H1 (cell line): ENCODE results near the gene ZC3H12C. TPM values are rescaled to one million over a fixed set of nuclear protein-coding genes. Genes with fewer than 3 reads are reported as not detected.
A peak's percentile ranks its signal among the peaks of the same experiment; 100 is the strongest.

Source experiments
- CTCF ChIA-PET: fragments of 300-600 bp; sonication (Branson Sonifier 250); formaldehyde crosslinking; loops from one replicate; lab custom pipeline; 2021; ENCODE audit not compliant: partially characterized antibody; lab: Charles Lee
- POLR2A ChIA-PET: fragments of 300-600 bp; sonication (Branson Sonifier 250); formaldehyde crosslinking; loops from one replicate; lab custom pipeline; 2021; ENCODE audit warnings: inconsistent platforms; ENCODE audit not compliant: partially characterized antibody; lab: Charles Lee
- DNase-seq, 2 experiments: peaks; one replicate each; pipeline versions ENCODE4 v3.0.0 to v3.0.0-alpha.2; 2010 to 2022; ENCODE audit warnings: low spot score in 2 of 2, low read depth in 1 of 2, mixed read lengths in 1 of 2
- FAIRE-seq: peaks from 2 replicates; lab custom pipeline; 2011; peaks lifted over from hg19 to GRCh38; lab: Jason Lieb, UNC
- H2AFZ ChIP-seq: 2 replicates; pipeline ENCODE4 v1.8.1; 2012; ENCODE audit warnings: low read length, inconsistent platforms
- H2AK5ac ChIP-seq: 2 replicates; pipeline ENCODE4 v1.6.1; 2013; ENCODE audit warnings: low read depth, low read length
- H2BK120ac ChIP-seq: replicated peaks from 2 replicates; pipeline ENCODE3; 2013; ENCODE audit warnings: low read depth, low read length, inconsistent platforms
- H2BK12ac ChIP-seq: 2 replicates; pipeline ENCODE4 v1.6.1; 2013; ENCODE audit warnings: low read depth, low read length
- H2BK15ac ChIP-seq: 2 replicates; pipeline ENCODE4 v1.6.1; 2013; ENCODE audit warnings: low read length
- H2BK20ac ChIP-seq: 2 replicates; pipeline ENCODE4 v1.6.1; 2013; ENCODE audit warnings: low read length
- H2BK5ac ChIP-seq: 2 replicates; pipeline ENCODE4 v1.6.1; 2013; ENCODE audit warnings: low read depth, low read length
- H3K14ac ChIP-seq: 2 replicates; pipeline ENCODE4 v1.6.1; 2013; ENCODE audit warnings: inconsistent platforms; ENCODE audit not compliant: insufficient read length
- H3K18ac ChIP-seq: 2 replicates; pipeline ENCODE4 v1.6.1; 2013; ENCODE audit warnings: low read length; ENCODE audit errors: extremely low read depth
- H3K23ac ChIP-seq: 2 replicates; pipeline ENCODE4 v1.6.1; 2013; ENCODE audit warnings: inconsistent platforms; ENCODE audit not compliant: insufficient read length
- H3K23me2 ChIP-seq: 2 replicates; pipeline ENCODE4 v1.6.1; 2013; ENCODE audit warnings: low read depth, low read length
- H3K27ac ChIP-seq: 2 replicates; pipeline ENCODE4 v1.6.1; 2011; ENCODE audit warnings: low read depth, low read length, inconsistent platforms
- H3K27me3 ChIP-seq, 4 experiments: replicated peaks in 1 of 4; 1 replicate in 1 of 4; 2 replicates in 3 of 4; pipeline versions ENCODE4 v1.6.1 to v1.8.1; 2011 to 2013; ENCODE audit warnings: low read length in 3 of 4, mild to moderate bottlenecking in 3 of 4, inconsistent platforms in 2 of 4, mixed read lengths in 2 of 4, moderate library complexity in 1 of 4; ENCODE audit not compliant: control insufficient read depth in 3 of 4, insufficient read depth in 3 of 4; ENCODE audit errors: extremely low read depth in 1 of 4
- H3K36me3 ChIP-seq, 4 experiments: 2 replicates each; pipeline versions ENCODE4 v1.6.1 to v1.8.1; 2011 to 2013; ENCODE audit warnings: mild to moderate bottlenecking in 4 of 4, low read length in 3 of 4, moderate library complexity in 2 of 4, control low read depth in 1 of 4, inconsistent platforms in 1 of 4; ENCODE audit not compliant: insufficient read depth in 4 of 4, control insufficient read depth in 2 of 4
- H3K4ac ChIP-seq: replicated peaks from 2 replicates; pipeline ENCODE3; 2013; ENCODE audit warnings: low read length, low read depth, mixed read lengths, inconsistent platforms; ENCODE audit not compliant: insufficient read length
- H3K4me1 ChIP-seq, 4 experiments: replicated peaks in 1 of 4; 1 replicate in 1 of 4; 2 replicates in 3 of 4; pipeline versions ENCODE4 v1.6.1 to v1.8.1; 2011 to 2013; ENCODE audit warnings: low read length in 3 of 4, inconsistent platforms in 2 of 4, mixed read lengths in 1 of 4; ENCODE audit not compliant: insufficient read depth in 4 of 4, control insufficient read depth in 3 of 4
- H3K4me2 ChIP-seq, 2 experiments: 2 replicates each; pipeline versions ENCODE4 v1.6.1 to v1.8.1; 2011 to 2013; ENCODE audit warnings: low read depth in 2 of 2, low read length in 2 of 2, control low read depth in 1 of 2, inconsistent platforms in 1 of 2, mild to moderate bottlenecking in 1 of 2; ENCODE audit not compliant: insufficient read depth in 1 of 2
- H3K4me3 ChIP-seq, 4 experiments: fragments of 200-600, 300-600 bp in 1 of 4; sonication (generic), shearing (Covaris generic), sonication (Bioruptor Twin) in 1 of 4; 2 replicates each; pipeline versions ENCODE4 v1.5.1 to v1.8.1; 2011 to 2016; ENCODE audit warnings: low read length in 4 of 4, low read depth in 3 of 4, control low read depth in 2 of 4, inconsistent platforms in 2 of 4, mild to moderate bottlenecking in 2 of 4, mixed read lengths in 1 of 4, moderate library complexity in 1 of 4; ENCODE audit not compliant: insufficient read depth in 2 of 4; ENCODE audit errors: extremely low read depth in 1 of 4
- H3K56ac ChIP-seq: replicated peaks from 2 replicates; pipeline ENCODE3; 2013; ENCODE audit warnings: low read depth, mild to moderate bottlenecking, mixed read lengths, low read length, inconsistent platforms; ENCODE audit not compliant: insufficient read length
- H3K79me1 ChIP-seq: 2 replicates; pipeline ENCODE4 v1.6.1; 2013; ENCODE audit warnings: low read depth, low read length, control low read depth
- H3K79me2 ChIP-seq, 2 experiments: 2 replicates each; pipeline versions ENCODE4 v1.6.1 to v1.8.1; 2012 to 2013; ENCODE audit warnings: low read length in 2 of 2, mild to moderate bottlenecking in 2 of 2, inconsistent platforms in 1 of 2; ENCODE audit not compliant: insufficient read depth in 2 of 2, control insufficient read depth in 1 of 2
- H3K9ac ChIP-seq, 4 experiments: replicated peaks in 1 of 4; 1 replicate in 1 of 4; 2 replicates in 3 of 4; pipeline versions ENCODE4 v1.6.1 to v1.8.1; 2011 to 2013; ENCODE audit warnings: low read depth in 3 of 4, low read length in 3 of 4, control low read depth in 2 of 4, mild to moderate bottlenecking in 2 of 4, moderate library complexity in 2 of 4, inconsistent platforms in 1 of 4; ENCODE audit errors: extremely low read depth in 1 of 4
- H3K9me3 ChIP-seq, 2 experiments: 2 replicates each; pipeline versions ENCODE4 v1.6.1 to v1.8.1; 2012 to 2013; ENCODE audit warnings: mild to moderate bottlenecking in 2 of 2, moderate library complexity in 2 of 2, control low read depth in 1 of 2, inconsistent platforms in 1 of 2, low read depth in 1 of 2, low read length in 1 of 2, mixed read lengths in 1 of 2; ENCODE audit not compliant: insufficient read depth in 2 of 2
- H4K20me1 ChIP-seq, 2 experiments: replicated peaks in 1 of 2; 2 replicates each; pipeline versions ENCODE3 to v1.8.1; 2011 to 2013; ENCODE audit warnings: inconsistent platforms in 2 of 2, low read length in 2 of 2, mild to moderate bottlenecking in 1 of 2; ENCODE audit not compliant: insufficient read depth in 2 of 2, control insufficient read depth in 1 of 2
- H4K5ac ChIP-seq: 2 replicates; pipeline ENCODE4 v1.6.1; 2013; ENCODE audit warnings: low read length, low read depth, mixed read lengths, inconsistent platforms; ENCODE audit not compliant: insufficient read length
- H4K8ac ChIP-seq: 2 replicates; pipeline ENCODE4 v1.8.0; 2013; ENCODE audit warnings: mild to moderate bottlenecking, moderate library complexity, low read length, inconsistent platforms; ENCODE audit not compliant: insufficient read depth; ENCODE audit errors: extremely low read depth
- H4K91ac ChIP-seq: replicated peaks from 2 replicates; pipeline ENCODE3; 2013; ENCODE audit warnings: low read length, mixed read lengths, inconsistent platforms; ENCODE audit not compliant: insufficient read length
- ASH2L ChIP-seq: fragments of 200-600, 300-600 bp; sonication (generic); IDR thresholded peaks from one replicate; pipeline ENCODE4 v1.7.1; 2017; ENCODE audit warnings: low read length
- CTBP2 ChIP-seq: IDR thresholded peaks from 2 replicates; pipeline ENCODE4 v1.7.0; 2011; ENCODE audit warnings: borderline replicate concordance, mild to moderate bottlenecking, moderate library complexity, mixed read lengths, low read length; ENCODE audit not compliant: insufficient read depth, insufficient read length
- KDM5A ChIP-seq: fragments of 200-600 bp; IDR thresholded peaks from 2 replicates; pipeline ENCODE4 v1.7.1; 2012; ENCODE audit warnings: mild to moderate bottlenecking, low read length, inconsistent platforms, mixed read lengths
- MAFK ChIP-seq: IDR thresholded peaks from 2 replicates; pipeline ENCODE4 v1.6.1; 2012; ENCODE audit warnings: low read depth, mild to moderate bottlenecking, improper control_type of control experiment, low read length
- POLR2AphosphoS5 ChIP-seq: IDR thresholded peaks from 2 replicates; pipeline ENCODE4 v1.6.1; 2011; ENCODE audit warnings: low read depth, low read length
- RBBP5 ChIP-seq: IDR thresholded peaks from 2 replicates; pipeline ENCODE4 v1.7.1; 2012; ENCODE audit warnings: low read depth, mild to moderate bottlenecking, inconsistent platforms, low read length, moderate library complexity, borderline replicate concordance
- RFX5 ChIP-seq: IDR thresholded peaks from 2 replicates; pipeline ENCODE4 v1.6.1; 2011; ENCODE audit warnings: low read depth, low read length, improper control_type of control experiment, borderline replicate concordance
- RNF2 ChIP-seq: fragments of 200-900, 300-1000 bp; sonication (generic); IDR thresholded peaks from 2 replicates; pipeline ENCODE4 v1.7.1; 2016; ENCODE audit warnings: borderline replicate concordance, low read depth, mild to moderate bottlenecking, antibody characterized with exemption, low read length; ENCODE audit not compliant: poor library complexity, severe bottlenecking; ENCODE audit errors: missing control alignments
- SP2 ChIP-seq: IDR thresholded peaks from 2 replicates; pipeline ENCODE4 v1.6.1; 2012; ENCODE audit warnings: mild to moderate bottlenecking, low read length, inconsistent platforms
- YY1 ChIP-seq: IDR thresholded peaks from 2 replicates; pipeline ENCODE4 v1.6.1; 2011; ENCODE audit warnings: low read depth, mild to moderate bottlenecking, low read length
- WGBS, 2 experiments: shearing (Covaris generic) in 1 of 2; methylation state at CpG; one replicate each; pipeline versions ENCODE4 v1.1.6 to v1.1.7; 2013 to 2015; ENCODE audit warnings: low lambda C conversion rate in 2 of 2, mixed read lengths in 2 of 2, inconsistent platforms in 1 of 2, low coverage in 1 of 2, missing lambda C conversion rate in 1 of 2; ENCODE audit not compliant: insufficient replicate concordance in 2 of 2, insufficient coverage in 1 of 2, insufficient read length in 1 of 2; ENCODE audit errors: extremely low coverage in 1 of 2, missing lambda C conversion rate in 1 of 2; 5-methylcytosine and 5-hydroxymethylcytosine counted together
- polyA plus RNA-seq, 7 experiments: library from polyadenylated mRNA; depleted of rRNA in 3 of 7; stranded (reverse) in 5 of 7; unstranded in 2 of 7; fragments of >200 nt in 5 of 7; fragments of 200-250 nt in 2 of 7; gene quantifications; 1 replicate in 5 of 7; 2 replicates in 1 of 7; 4 replicates in 1 of 7; pipeline versions ENCODE4 v1.2.1 to v1.2.3, GENCODE V29; 2011 to 2013; ENCODE audit warnings: missing spikeins in 2 of 7, mixed read lengths in 2 of 7
- total RNA-seq: library from RNA; stranded (reverse); fragmentation: NEBNext Ultra II Directional; extraction: Animal tissue kit (Norgen Biotek cat#: 25700); gene quantifications from 2 replicates; pipeline ENCODE4 v1.2.1, GENCODE V29; 2021

Gene ZC3H12C
- total and polyA plus RNA-seq, 2 of the 8 experiments (the other 6 are each of a cell fraction or from before 2014, with no cell fraction given): 2.0 to 2.7 TPM

DNA sequence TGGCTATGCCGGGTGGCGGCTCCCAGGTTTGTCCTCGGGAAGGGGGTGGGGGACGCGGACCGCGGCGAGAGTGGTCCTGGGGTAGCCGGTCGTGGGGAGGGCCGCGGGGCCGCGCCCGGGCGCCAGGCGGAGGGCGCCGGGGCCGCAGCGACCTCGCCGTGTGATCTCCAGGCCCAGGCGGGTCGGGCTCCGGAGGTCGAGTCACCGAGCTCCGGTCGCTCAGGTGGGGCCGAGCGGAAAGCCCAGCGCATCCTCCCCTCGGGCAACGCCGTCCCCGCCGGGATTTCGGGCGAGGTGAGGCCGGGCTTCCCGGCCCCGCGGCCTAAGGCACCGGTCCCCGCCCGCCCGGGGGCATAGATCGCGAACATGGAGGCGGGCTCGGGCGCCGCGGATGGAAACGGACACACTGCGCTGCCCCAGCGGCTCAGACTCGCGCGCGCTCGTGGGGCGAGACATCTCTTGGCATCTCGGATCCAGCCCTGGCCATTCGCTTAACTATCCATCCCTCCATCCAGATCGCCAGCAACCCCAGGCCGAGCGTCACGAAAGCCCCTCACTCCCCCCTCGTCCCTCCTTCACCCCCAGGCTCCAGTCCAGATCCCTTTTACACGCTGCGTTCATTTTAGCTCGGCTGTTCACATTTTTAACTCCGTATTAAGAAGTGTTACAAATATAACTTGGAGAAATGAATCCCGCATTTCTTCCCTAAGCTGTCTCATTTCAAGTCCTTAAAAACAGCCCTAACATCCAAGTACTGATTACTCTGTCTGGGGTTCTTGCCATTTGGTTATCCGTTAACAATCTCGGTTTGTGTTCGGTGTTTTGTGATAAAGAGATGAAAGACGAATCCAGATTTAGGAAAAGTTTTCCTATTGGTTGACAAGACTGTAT lies 460 bp downstream of the ZC3H12C start:
- ChIA-PET POLR2A (interaction anchor here (0.6 to 2.7 kb wide), 4 partner anchors 11 to 133 kb away, joined by 3 to 7 read pairs (median 4); no protein-coding TSS in a partner anchor), CTCF (interaction anchor here (0.7 to 2.7 kb wide), 5 partner anchors 11 to 172 kb away, joined by 3 to 9 read pairs (median 3); no protein-coding TSS in a partner anchor)
- peak overlapping the region; percentile 89; the same call in 1 of the 2 replicates for H4K8ac ChIP-seq
- peak overlapping the region; percentile 13 for H3K56ac ChIP-seq
- peaks cover 0 to 49% of the 10 kb centered on the region in 2 experiments; a peak in 2 of 4 replicates for H3K79me2 ChIP-seq
- H3K18ac ChIP-seq: peak overlapping the region; percentile 21; the same call in 1 of the 2 replicates
- no peak overlapping the region; the same call in 1 of the 2 replicates for H2BK5ac ChIP-seq
- peak overlapping the region; percentile 68 to 93 for H3K4me2 ChIP-seq
- H2AK5ac ChIP-seq: no peak overlapping the region
- H2BK120ac ChIP-seq: no peak overlapping the region
- 3% methylated on average over 23 of the region's 80 CpGs; no CpG with 5 or more reads in 1 of the 2 experiments for WGBS, 2 experiments
- H3K36me3 ChIP-seq: no peaks in the 10 kb centered on the region
- peaks cover 0 to 10% (median 2%) of the 10 kb centered on the region in 4 experiments; a peak in 2 of 7 replicates for H3K27me3 ChIP-seq
- H3K4me3 ChIP-seq: peak overlapping the region; percentile 75 to 95 (median 84)
- H2BK20ac ChIP-seq: no peak overlapping the region
- DNase-seq: peak in 1 of 2 experiments; percentile 74
- peaks cover 7% of the 10 kb centered on the region; the same call in 1 of the 2 replicates for H3K23me2 ChIP-seq
- no peak overlapping the region for H4K5ac ChIP-seq
- H3K23ac ChIP-seq: no peak overlapping the region
- no peak for FAIRE-seq
- no peak overlapping the region for H3K4ac ChIP-seq
- no peaks in the 10 kb centered on the region for H3K79me1 ChIP-seq
- peak overlapping the region; percentile 50; the same call in 1 of the 2 replicates for H3K27ac ChIP-seq
- H4K91ac ChIP-seq: no peak overlapping the region
- H4K20me1 ChIP-seq: peaks cover 2 to 3% of the 10 kb centered on the region in 2 experiments
- no peak overlapping the region for H2BK15ac ChIP-seq
- H3K9ac ChIP-seq: peak overlapping the region; percentile 60 to 90 (median 72)
- no peak overlapping the region for H2BK12ac ChIP-seq
- H3K9me3 ChIP-seq: no peaks in the 10 kb centered on the region
- peaks cover 0 to 7% (median 2%) of the 10 kb centered on the region in 4 experiments; a peak in 4 of 7 replicates for H3K4me1 ChIP-seq
- no peak overlapping the region for H3K14ac ChIP-seq
- peak overlapping the region; percentile 70; the same call in 1 of the 2 replicates for H2AFZ ChIP-seq
- TF ChIP-seq RFX5 (no peak), YY1 (0 out of 2 replicates have a peak, but pooled peaks have one; percentile 15), ASH2L (peak; percentile 92), MAFK (no peak), CTBP2 (no peak), SP2 (no peak), POLR2AphosphoS5 (0 out of 2 replicates have a peak, but pooled peaks have one; percentile 55), KDM5A (no peak), RNF2 (no peak), RBBP5 (peak; percentile 68)
